Measurements from ENCODE around the gene LMO7.

GRCh38 chr13:75803164-75803611 lies 167.1 kb downstream of the LMO7 start:
- TF ChIP-seq EZH2 (conservative IDR thresholded peaks at IDR 0.05; ENCODE audit: low read depth, low read length): no peak
- TF ChIP-seq CTCF (CRISPR knock-in tag; IDR thresholded peaks at IDR 0.05): no peak
- no peak for TF ChIP-seq CEBPB (IDR thresholded peaks at IDR 0.05; ENCODE audit: borderline replicate concordance, low read depth, low read length)
- no peak for TF ChIP-seq ZNF570 (CRISPR knock-in tag; IDR thresholded peaks at IDR 0.05; ENCODE audit: borderline replicate concordance)
- TF ChIP-seq SETDB1 (CRISPR knock-in tag; IDR thresholded peaks at IDR 0.05; ENCODE audit: borderline replicate concordance): no peak
- TF ChIP-seq HOXA5 (CRISPR knock-in tag; IDR thresholded peaks at IDR 0.05): no peak
- TF ChIP-seq JUND (CRISPR knock-in tag; IDR thresholded peaks at IDR 0.05): no peak
- no peak for TF ChIP-seq ZNF513 (CRISPR knock-in tag; conservative IDR thresholded peaks at IDR 0.05)
- TF ChIP-seq ZNF503 (CRISPR knock-in tag; IDR thresholded peaks at IDR 0.05): no peak
- no peak for TF ChIP-seq YEATS2 (CRISPR knock-in tag; IDR thresholded peaks at IDR 0.05; ENCODE audit: borderline replicate concordance)

All from HepG2 (cell line).